Keratinocyte (primary cell): ENCODE measurements around the gene CBL. TPM values are rescaled to one million over a fixed set of nuclear protein-coding genes. Genes with fewer than 3 reads are reported as not detected.

Source experiments
- DNase-seq: peaks from one replicate; pipeline ENCODE4 v3.0.0-alpha.2; 2011; ENCODE audit warnings: low read depth, missing footprints, low spot score
- FAIRE-seq: peaks from 2 replicates; lab custom pipeline; 2011; peaks lifted over from hg19 to GRCh38; lab: Jason Lieb, UNC
- H2AFZ ChIP-seq: 2 replicates; pipeline ENCODE4 v1.6.0; 2012; ENCODE audit warnings: low read length, control low read depth, inconsistent platforms; ENCODE audit not compliant: control insufficient read depth
- H3K27ac ChIP-seq: 2 replicates; pipeline ENCODE4 v1.5.1; 2011; ENCODE audit warnings: low read length; ENCODE audit not compliant: control insufficient read depth, insufficient read depth
- H3K27me3 ChIP-seq: 3 replicates; pipeline ENCODE4 v1.6.0; 2011; ENCODE audit warnings: low read length; ENCODE audit not compliant: control insufficient read depth, insufficient read depth; ENCODE audit errors: extremely low read depth
- H3K36me3 ChIP-seq, 2 experiments: 2 replicates in 1 of 2; 3 replicates in 1 of 2; pipeline ENCODE4 v1.5.1; 2011; ENCODE audit warnings: low read length in 2 of 2, mild to moderate bottlenecking in 1 of 2; ENCODE audit not compliant: control insufficient read depth in 2 of 2, insufficient read depth in 2 of 2; ENCODE audit errors: extremely low read depth in 1 of 2
- H3K4me1 ChIP-seq: 3 replicates; pipeline ENCODE4 v1.5.1; 2011; ENCODE audit warnings: low read length; ENCODE audit not compliant: control insufficient read depth, insufficient read depth; ENCODE audit errors: extremely low read depth
- H3K4me2 ChIP-seq: 3 replicates; pipeline ENCODE4 v1.6.0; 2011; ENCODE audit warnings: low read depth, low read length; ENCODE audit not compliant: control insufficient read depth, insufficient read depth; ENCODE audit errors: extremely low read depth
- H3K4me3 ChIP-seq, 3 experiments: fragments of 200-600 bp in 1 of 3; sonication (generic) in 1 of 3; 2 replicates in 2 of 3; 3 replicates in 1 of 3; pipeline ENCODE4 v1.5.1; 2011 to 2016; ENCODE audit warnings: low read length in 3 of 3, mild to moderate bottlenecking in 3 of 3, control low read depth in 2 of 3, inconsistent platforms in 1 of 3, low read depth in 1 of 3, mixed read lengths in 1 of 3, mixed run types in 1 of 3, moderate library complexity in 1 of 3; ENCODE audit not compliant: control insufficient read depth in 2 of 3, insufficient read depth in 2 of 3; ENCODE audit errors: extremely low read depth in 1 of 3
- H3K79me2 ChIP-seq: 2 replicates; pipeline ENCODE4 v1.6.0; 2012; ENCODE audit warnings: low read length; ENCODE audit not compliant: control insufficient read depth, insufficient read depth
- H3K9ac ChIP-seq: 3 replicates; pipeline ENCODE4 v1.6.0; 2011; ENCODE audit warnings: low read length; ENCODE audit not compliant: control insufficient read depth, insufficient read depth; ENCODE audit errors: extremely low read depth
- H3K9me1 ChIP-seq: 3 replicates; pipeline ENCODE4 v1.6.0; 2011; ENCODE audit warnings: low read length; ENCODE audit not compliant: control insufficient read depth, insufficient read depth; ENCODE audit errors: extremely low read depth
- H3K9me3 ChIP-seq: 2 replicates; pipeline ENCODE4 v1.5.1; 2012; ENCODE audit warnings: low read depth, low read length; ENCODE audit not compliant: control insufficient read depth
- H4K20me1 ChIP-seq: 3 replicates; pipeline ENCODE4 v1.6.0; 2011; ENCODE audit warnings: low read length; ENCODE audit not compliant: control insufficient read depth, insufficient read depth; ENCODE audit errors: extremely low read depth
- EZH2 ChIP-seq: IDR thresholded peaks from one replicate; pipeline ENCODE4 v1.6.1; 2012; ENCODE audit warnings: inconsistent platforms, mild to moderate bottlenecking, low read length, moderate library complexity
- dilution Hi-C: fragments of 300-500 bp; cut with MboI; formaldehyde crosslinking; loops from one replicate; pipeline ENCODE4 v1.7.0; 2020; ENCODE audit warnings: low sequenced_read_pairs; ENCODE audit not compliant: extremely low pct_ligation_motif_present
- polyA plus RNA-seq, 5 experiments: library from polyadenylated mRNA; depleted of rRNA in 3 of 5; stranded (reverse) in 3 of 5; stranded (forward) in 1 of 5; unstranded in 1 of 5; fragments of >200 nt; gene quantifications; 1 replicate in 1 of 5; 2 replicates in 3 of 5; 3 replicates in 1 of 5; pipeline versions ENCODE4 v1.2.1 to v1.2.3, GENCODE V29; 2011 to 2012; ENCODE audit warnings: missing spikeins in 2 of 5, low read depth in 1 of 5, low replicate concordance in 1 of 5
- TF ChIP-seq, protein P1 (sequence below), 3 experiments: IDR thresholded peaks in 1 of 3; conservative IDR thresholded peaks in 1 of 3; optimal IDR thresholded peaks in 1 of 3; 2 replicates in 2 of 3; 3 replicates in 1 of 3; pipeline versions ENCODE3 to v1.5.1; 2011; ENCODE audit warnings: low read length in 3 of 3, mild to moderate bottlenecking in 3 of 3, moderate library complexity in 2 of 3, control low read depth in 1 of 3, inconsistent platforms in 1 of 3; ENCODE audit not compliant: insufficient read depth in 2 of 3; ENCODE audit errors: extremely low read depth in 1 of 3

The CBL gene
- polyA plus RNA-seq, 1 donor (not counting 4 experiments of a cell fraction or from before 2014, with no cell fraction given): 14.1 TPM

DNA sequence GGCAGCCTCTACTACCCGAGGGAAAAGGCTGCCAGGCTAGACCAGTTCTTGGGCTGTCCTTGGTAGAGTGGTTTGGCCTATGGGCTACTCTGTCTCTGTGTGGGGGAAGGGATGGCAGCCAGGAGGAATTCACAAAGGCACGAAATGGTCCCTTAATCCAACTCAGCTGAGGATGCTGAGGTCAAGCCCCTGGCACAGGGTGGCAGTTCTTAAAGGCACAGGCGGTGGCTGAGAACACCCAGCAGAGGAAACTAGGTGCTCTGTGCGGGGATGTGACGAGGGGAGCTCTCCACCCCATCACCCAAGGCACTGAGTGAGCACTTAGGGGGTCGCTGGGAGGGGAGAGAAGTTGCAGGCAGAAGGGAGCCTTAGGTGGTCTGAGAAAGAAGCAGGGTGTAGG is 140.5 kb downstream of the CBL start, which contains the start of gene MFRP:
TSS of gene MFRP (minus strand) at position 101 of the 400 bp plus-strand sequence. CDS start 192 bp downstream, outside the sequence.
- FAIRE-seq (no peak), DNase-seq (no peak)
- Histone ChIP-seq H3K9me1 (no peaks in the 10 kb centered on the region), H4K20me1 (no peaks in the 10 kb centered on the region), H3K79me2 (no peaks in the 10 kb centered on the region), H2AFZ (no peak within 1 kb of the TSS), H3K4me2 (no peak within 1 kb of the TSS), H3K27ac (no peak within 1 kb of the TSS), H3K4me1 (no peaks in the 10 kb centered on the region), H3K9ac (no peak within 1 kb of the TSS), H3K4me3 (no peak within 1 kb of the TSS), H3K27me3 (peaks cover 17% of the 10 kb centered on the region), H3K36me3 (no peaks in the 10 kb centered on the region), H3K9me3 (no peaks in the 10 kb centered on the region)
- dilution Hi-C loops: no loop called here
- TF ChIP-seq EZH2: no peak
- TF ChIP-seq, protein P1, sequence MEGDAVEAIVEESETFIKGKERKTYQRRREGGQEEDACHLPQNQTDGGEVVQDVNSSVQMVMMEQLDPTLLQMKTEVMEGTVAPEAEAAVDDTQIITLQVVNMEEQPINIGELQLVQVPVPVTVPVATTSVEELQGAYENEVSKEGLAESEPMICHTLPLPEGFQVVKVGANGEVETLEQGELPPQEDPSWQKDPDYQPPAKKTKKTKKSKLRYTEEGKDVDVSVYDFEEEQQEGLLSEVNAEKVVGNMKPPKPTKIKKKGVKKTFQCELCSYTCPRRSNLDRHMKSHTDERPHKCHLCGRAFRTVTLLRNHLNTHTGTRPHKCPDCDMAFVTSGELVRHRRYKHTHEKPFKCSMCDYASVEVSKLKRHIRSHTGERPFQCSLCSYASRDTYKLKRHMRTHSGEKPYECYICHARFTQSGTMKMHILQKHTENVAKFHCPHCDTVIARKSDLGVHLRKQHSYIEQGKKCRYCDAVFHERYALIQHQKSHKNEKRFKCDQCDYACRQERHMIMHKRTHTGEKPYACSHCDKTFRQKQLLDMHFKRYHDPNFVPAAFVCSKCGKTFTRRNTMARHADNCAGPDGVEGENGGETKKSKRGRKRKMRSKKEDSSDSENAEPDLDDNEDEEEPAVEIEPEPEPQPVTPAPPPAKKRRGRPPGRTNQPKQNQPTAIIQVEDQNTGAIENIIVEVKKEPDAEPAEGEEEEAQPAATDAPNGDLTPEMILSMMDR (optimal IDR thresholded peaks at IDR 0.05 in 1 of 3, IDR thresholded peaks at IDR 0.05 in 1 of 3, conservative IDR thresholded peaks at IDR 0.05 in 1 of 3; ENCODE audit: extremely low read depth in 1 of 3, insufficient read depth in 2 of 3, low read length in 3 of 3): no peak

DNA sequence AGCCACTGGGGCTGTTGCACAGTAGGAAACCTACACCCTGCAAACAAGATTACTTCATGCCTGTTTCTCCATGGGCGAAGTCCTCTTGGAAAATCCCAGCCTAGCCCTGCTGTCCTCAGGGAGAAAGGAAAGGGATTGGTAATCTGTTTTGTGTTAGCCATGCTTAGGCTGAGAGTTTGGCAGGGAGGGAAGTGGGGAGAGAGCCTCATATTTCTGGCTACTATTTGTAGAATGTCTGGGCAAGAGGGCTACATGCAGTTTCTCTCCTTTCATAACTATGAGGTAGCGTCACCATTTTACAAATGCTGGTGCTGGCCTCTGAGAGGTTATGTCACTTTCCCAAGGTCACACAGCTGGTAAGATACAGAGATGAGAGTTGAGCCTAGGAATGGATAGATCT is 141.1 kb downstream of the CBL start:
- H3K4me3 ChIP-seq: no peak overlapping the region
- dilution Hi-C loops: no loop called here
- DNase-seq (no peak), FAIRE-seq (no peak)
- H4K20me1 ChIP-seq: no peaks in the 10 kb centered on the region
- H3K79me2 ChIP-seq: no peaks in the 10 kb centered on the region
- TF ChIP-seq, protein P1 (optimal IDR thresholded peaks at IDR 0.05 in 1 of 3, IDR thresholded peaks at IDR 0.05 in 1 of 3, conservative IDR thresholded peaks at IDR 0.05 in 1 of 3; ENCODE audit: extremely low read depth in 1 of 3, insufficient read depth in 2 of 3, low read length in 3 of 3): no peak
- TF ChIP-seq EZH2: no peak
- H3K9me1 ChIP-seq: no peaks in the 10 kb centered on the region
- H3K9me3 ChIP-seq: no peaks in the 10 kb centered on the region
- H3K36me3 ChIP-seq: no peaks in the 10 kb centered on the region
- H3K27ac ChIP-seq: no peak overlapping the region
- H3K4me1 ChIP-seq: no peaks in the 10 kb centered on the region
- H3K27me3 ChIP-seq: peaks cover 11% of the 10 kb centered on the region
- H3K4me2 ChIP-seq: no peak overlapping the region
- H2AFZ ChIP-seq: no peak overlapping the region
- H3K9ac ChIP-seq: no peak overlapping the region
